GM18505 (cell line): ENCODE data around the gene SRGAP2C.
A peak's percentile ranks its signal among the peaks of the same experiment; 100 is the strongest.
"Not testable (repeated sequence)": the region's sequence is repeated elsewhere in the genome, so short reads cannot be mapped to it uniquely, and the experiment has no call there.

Experiments
- ATAC-seq: cut with Tn5 transposase; IDR thresholded peaks from one replicate; pipeline ENCODE4 v1.9.1; 2021; ENCODE audit not compliant: unreplicated experiment

The SRGAP2C gene

DNA sequence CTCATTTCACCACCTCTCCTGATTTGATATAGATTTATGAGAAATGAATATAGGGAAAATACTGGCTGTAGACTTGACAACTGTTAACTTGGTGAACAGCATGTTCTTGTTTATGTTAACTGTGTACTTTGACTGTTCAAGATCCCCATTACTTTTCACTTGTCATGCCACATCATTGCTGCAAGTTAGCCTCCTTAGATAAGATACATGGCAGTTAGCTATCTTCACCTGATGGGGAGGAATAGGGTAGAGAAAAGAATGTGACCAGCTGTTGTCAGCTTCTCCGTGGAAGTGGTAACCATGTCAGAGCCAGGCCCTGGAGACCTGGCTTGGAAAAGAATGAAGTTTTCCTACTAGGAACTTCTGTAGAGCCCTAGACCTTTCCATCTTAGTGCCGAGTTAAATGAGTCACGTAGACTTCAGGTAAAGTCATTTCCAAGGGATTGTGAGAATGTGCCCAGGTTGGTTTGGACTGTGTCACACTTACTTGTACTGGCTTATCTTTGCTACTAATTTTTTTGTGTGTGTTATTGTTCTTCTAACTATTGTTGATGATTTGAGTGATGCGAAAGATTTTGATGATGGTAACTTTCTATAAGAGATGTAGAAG lies 41.6 kb downstream of the SRGAP2C start:
- ATAC-seq, result not testable (repeated sequence)

- ATAC-seq, result not testable (repeated sequence)
Measured at GRCh38 chr1:121226925-121227324, 42.1 kb downstream of the SRGAP2C start.

DNA sequence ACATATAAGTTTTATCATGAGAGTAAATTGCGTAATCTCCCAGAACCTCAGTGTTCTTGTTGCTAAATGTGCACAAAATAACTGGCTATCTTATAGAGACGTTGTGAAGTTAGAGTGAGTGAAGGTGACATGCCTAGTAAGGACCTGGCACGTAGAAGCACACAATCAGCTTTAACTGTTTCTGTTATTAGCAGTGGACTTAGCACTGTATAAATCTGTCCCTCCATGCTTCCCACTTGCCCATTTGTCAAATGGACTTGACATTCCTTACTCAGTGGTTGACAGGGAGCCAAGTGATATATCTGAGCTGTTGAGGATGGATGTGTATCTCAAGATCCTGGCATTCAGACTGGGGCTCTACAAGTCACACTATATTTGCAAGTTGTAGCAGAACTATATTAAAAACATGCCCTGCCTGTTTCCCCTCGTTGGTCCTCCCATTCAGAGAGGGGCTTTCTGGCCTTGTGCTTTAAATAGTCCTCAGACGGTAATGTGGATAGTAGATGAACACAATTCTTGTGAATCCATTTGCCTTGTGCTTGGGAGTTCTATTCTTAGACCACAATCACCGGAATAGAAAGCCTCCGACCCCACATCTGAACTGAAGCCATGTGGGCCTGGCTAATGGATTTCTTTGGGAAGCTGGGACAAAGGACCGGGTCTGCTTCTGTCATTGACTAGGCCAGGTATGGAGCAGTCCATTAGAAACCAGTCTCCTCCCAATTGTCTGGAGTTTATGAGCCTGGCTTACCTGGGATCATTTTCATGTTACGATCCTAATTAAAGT lies 43.0 kb downstream of the SRGAP2C start:
- ATAC-seq, result not testable (repeated sequence)

GRCh38 chr1:121230636-121231035 lies 45.9 kb downstream of the SRGAP2C start:
- ATAC-seq, result not testable (repeated sequence)

DNA sequence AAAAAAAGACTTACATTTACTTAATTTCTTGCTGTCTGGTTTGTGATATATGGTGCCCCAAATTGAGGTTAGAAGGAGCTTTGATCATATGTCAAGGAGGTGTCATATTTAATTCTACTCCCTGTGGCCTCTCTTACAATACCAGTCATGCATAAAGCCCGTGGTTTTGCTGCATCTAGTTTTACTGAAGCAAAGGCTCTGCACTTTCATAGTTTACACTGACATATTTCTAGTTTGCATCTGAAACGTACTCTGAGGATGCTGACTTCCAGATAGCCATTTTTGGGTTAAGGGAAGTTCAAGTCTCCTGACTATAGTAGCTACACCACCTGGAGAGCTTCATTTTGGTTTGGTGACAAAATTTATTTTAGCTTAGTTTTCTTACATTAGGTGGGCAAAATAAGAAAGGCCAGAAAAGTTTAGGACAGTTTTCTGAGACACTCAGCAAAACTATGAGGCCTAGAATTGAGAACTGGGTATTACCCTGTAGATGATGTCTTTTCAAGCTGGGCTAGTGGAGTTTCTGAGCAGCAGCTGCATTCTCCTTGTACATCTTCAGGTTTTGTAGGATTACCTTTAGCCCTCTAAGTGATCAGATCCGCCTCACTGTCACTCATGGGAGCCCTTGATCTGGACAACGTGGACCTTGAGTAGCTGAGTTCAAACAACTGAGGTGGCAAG lies 47.8 kb downstream of the SRGAP2C start:
- ATAC-seq, result not testable (repeated sequence)

DNA sequence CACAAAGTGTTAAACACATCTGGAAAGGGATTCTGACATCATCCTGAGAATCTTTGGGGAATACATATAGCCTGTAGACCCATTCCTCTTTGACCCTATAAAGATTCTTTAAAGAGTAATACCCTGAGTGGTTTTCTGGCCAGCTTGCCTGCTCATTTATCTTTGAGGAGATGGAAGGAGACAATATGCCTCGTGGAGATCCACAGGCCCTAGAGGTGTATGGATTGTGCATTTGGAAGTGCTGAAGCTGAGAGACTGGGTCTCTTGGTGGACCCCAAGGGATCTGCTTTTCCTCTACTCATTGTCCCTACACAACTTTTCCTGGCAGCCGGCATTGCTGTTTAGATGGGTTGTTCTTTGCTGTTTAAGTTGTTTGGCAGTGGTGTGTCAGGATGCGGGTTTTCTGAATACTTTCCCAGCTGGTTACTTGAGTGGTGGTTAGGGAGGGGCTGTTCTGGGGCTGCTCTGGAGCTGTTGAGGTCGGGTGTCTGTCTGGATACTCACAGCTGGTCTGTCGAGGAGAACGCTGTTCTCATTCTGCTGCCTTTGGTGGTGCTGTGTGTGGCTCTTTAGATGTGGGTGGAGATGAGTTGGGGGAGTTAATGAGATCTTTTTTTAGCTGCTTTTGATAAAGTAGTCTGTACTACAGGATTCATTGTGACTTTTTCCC lies 49.5 kb downstream of the SRGAP2C start:
- ATAC-seq, result not testable (repeated sequence)

GRCh38 chr1:121238384-121238783 lies 53.6 kb downstream of the SRGAP2C start:
- peak; percentile 92 for ATAC-seq

GRCh38 chr1:121243913-121244312 lies 59.1 kb downstream of the SRGAP2C start:
- not testable (repeated sequence) for ATAC-seq

- ATAC-seq, result not testable (repeated sequence)
Measured at GRCh38 chr1:121246399-121246798, 61.6 kb downstream of the SRGAP2C start.

DNA sequence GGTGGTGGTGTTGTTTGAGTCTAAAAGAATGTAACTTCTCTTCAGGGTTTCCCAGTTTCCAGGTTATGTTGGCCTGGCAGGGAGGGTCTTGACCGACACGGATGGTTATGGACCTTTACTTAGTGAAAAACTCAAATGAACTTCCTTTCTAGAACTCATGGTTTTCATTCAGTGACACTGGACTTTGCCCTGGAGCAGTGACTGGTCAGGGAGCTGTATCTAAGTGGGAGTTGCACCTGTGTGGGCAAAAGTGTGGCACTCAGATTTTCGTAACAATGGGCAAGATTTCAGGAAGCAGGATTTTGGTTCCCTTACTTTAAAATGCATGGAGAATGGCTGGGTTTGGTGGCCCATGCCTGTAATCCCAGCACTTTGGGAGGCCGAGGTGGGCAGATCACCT lies 67.9 kb downstream of the SRGAP2C start:
- ATAC-seq, result not testable (repeated sequence)

DNA sequence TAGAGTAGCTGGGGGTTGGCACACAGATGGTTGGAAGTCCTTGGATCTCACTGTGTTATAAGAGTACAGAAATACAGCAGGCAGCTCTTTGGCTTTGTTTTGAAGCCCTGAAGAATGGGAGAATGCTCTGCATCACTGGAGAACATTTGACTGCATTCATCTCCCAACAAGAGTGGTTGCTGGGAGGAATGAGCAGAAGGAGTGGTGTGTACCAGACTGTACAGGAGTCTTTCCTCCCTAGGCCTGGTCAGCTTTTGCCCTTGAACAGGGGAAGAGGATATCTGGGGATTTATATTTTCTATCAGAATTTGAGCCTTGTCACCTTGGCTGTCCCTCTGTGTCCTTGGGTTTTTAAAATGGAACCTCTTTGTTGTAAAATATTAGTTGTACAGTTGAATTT lies 69.8 kb downstream of the SRGAP2C start:
- ATAC-seq, result not testable (repeated sequence)

DNA sequence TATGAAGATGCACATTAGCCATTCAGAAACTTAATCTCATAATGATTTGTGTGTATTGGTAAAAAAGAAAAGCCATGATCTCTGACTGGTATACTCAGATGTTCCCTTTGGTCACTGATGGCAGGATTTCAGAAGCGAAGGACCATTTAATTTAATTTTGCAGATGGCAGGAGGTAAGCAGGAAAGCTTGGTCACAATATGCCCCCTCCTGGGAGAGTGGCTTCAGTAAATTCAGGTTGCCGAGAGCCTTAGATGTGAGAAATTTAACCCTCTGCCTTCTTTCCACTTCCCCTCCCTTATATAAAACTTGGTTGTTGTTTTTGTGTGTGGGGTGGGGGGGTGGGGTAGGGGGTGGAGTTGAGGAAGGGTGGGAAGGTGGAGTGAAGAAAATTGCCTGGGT lies 72.9 kb downstream of the SRGAP2C start:
- ATAC-seq, result not testable (repeated sequence)

- not testable (repeated sequence) for ATAC-seq
Measured at GRCh38 chr1:121258134-121258533, 73.4 kb downstream of the SRGAP2C start.

GRCh38 chr1:121260205-121260604 lies 75.4 kb downstream of the SRGAP2C start:
- not testable (repeated sequence) for ATAC-seq

DNA sequence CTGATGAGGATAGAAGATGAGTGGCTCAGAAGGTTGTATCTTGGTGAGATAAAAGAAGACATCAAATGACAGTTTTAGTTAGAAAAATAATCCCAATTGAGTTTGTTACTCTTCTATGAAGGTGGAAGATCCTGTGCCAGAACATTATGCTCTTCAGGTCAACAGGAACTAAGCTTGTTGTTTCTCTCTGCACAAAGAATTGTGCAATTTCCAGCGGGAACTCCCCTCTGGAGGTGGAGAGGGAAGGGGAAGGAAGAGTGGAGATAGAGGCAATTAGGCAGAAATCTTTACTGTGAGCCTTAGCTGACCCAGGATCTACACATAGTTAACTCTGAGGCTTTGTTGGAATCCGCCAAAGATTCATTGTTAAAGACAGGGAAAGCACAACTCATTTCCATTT lies 77.4 kb downstream of the SRGAP2C start:
- ATAC-seq, result not testable (repeated sequence)

- ATAC-seq, result peak; percentile 77
Measured at GRCh38 chr1:121263789-121264244, 79.0 kb downstream of the SRGAP2C start.

GRCh38 chr1:121267072-121267471 lies 82.3 kb downstream of the SRGAP2C start:
- not testable (repeated sequence) for ATAC-seq

- not testable (repeated sequence) for ATAC-seq
Measured at GRCh38 chr1:121269309-121269708, 84.5 kb downstream of the SRGAP2C start.

GRCh38 chr1:121269973-121270372 lies 85.2 kb downstream of the SRGAP2C start:
- not testable (repeated sequence) for ATAC-seq

- peak; percentile 37 for ATAC-seq
Measured at GRCh38 chr1:121271143-121271715, 86.5 kb downstream of the SRGAP2C start.
